Endothelial cell of umbilical vein (primary cell): ENCODE results near the gene PSMA6.

Experiments
- CTCF ChIP-seq, 2 donors: IDR thresholded peaks; 1 replicate in 1 of 2; 2 replicates in 1 of 2; pipeline ENCODE4 v1.5.1; 2011; ENCODE audit warnings: low read length in 2 of 2, mild to moderate bottlenecking in 2 of 2, moderate library complexity in 2 of 2, control low read depth in 1 of 2, inconsistent platforms in 1 of 2, low read depth in 1 of 2; ENCODE audit not compliant: insufficient read depth in 1 of 2; ENCODE audit errors: extremely low read depth in 1 of 2
- EZH2 ChIP-seq: IDR thresholded peaks from 2 replicates; pipeline ENCODE4 v1.6.1; 2012; ENCODE audit warnings: borderline replicate concordance, low read depth, mild to moderate bottlenecking, moderate library complexity, low read length, inconsistent platforms; ENCODE audit not compliant: severe bottlenecking
- FOS ChIP-seq: IDR thresholded peaks from 2 replicates; pipeline ENCODE4 v1.6.1; 2011; ENCODE audit warnings: mild to moderate bottlenecking, low read length, moderate library complexity, borderline replicate concordance; ENCODE audit not compliant: insufficient read depth
- JUN ChIP-seq: IDR thresholded peaks from 2 replicates; pipeline ENCODE4 v1.6.1; 2011; ENCODE audit warnings: borderline replicate concordance, low read depth; ENCODE audit not compliant: insufficient read length, insufficient read depth
- MAX ChIP-seq: IDR thresholded peaks from 2 replicates; pipeline ENCODE4 v1.6.1; 2011; ENCODE audit not compliant: insufficient read depth, insufficient read length
- MYC ChIP-seq: IDR thresholded peaks from one replicate; pipeline ENCODE4 v1.6.1; 2011; ENCODE audit warnings: mild to moderate bottlenecking, low read depth, low read length
- POLR2A ChIP-seq: IDR thresholded peaks from 2 replicates; pipeline ENCODE4 v1.6.1; 2012; ENCODE audit warnings: low read depth, mild to moderate bottlenecking, control low read depth, low read length
- POLR2AphosphoS5 ChIP-seq: IDR thresholded peaks from 2 replicates; pipeline ENCODE4 v1.6.1; 2012; ENCODE audit warnings: low read depth, mild to moderate bottlenecking, control low read depth, low read length, moderate library complexity; ENCODE audit not compliant: insufficient read depth

GRCh38 chr14:35366056-35366451 is 73.9 kb downstream of the PSMA6 start:
- TF ChIP-seq CTCF (IDR thresholded peaks at IDR 0.05; ENCODE audit: extremely low read depth in 1 of 2, insufficient read depth in 1 of 2, low read depth in 1 of 2, low read length in 2 of 2) (no peak), POLR2A (no peak), EZH2 (no peak), MYC (no peak), MAX (no peak), JUN (no peak), POLR2AphosphoS5 (no peak), FOS (no peak)
